ENCODE results near the gene MTTP.

Gene MTTP

GRCh38 chr4:99593781-99594641 lies 19.4 kb downstream of the MTTP start:
- no peak for DNase-seq

DNA sequence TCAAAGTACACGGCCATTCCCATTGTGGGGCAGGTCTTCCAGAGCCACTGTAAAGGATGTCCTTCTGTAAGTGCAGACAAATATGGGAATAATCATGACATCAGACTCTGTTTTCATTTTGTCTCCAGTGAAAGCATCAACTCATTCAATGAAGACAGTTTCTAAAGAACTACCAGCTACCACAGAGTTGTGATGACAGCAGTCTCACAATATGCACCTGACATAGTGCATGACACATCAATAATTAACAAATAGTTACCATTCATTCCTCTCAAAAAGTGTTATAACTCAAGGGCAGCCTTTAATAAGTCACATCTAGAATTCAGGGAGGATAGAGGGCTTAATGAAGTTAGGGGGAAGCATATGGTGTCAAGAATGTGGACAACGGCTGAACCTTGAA lies 20.2 kb downstream of the MTTP start:
- no peak for DNase-seq

DNA sequence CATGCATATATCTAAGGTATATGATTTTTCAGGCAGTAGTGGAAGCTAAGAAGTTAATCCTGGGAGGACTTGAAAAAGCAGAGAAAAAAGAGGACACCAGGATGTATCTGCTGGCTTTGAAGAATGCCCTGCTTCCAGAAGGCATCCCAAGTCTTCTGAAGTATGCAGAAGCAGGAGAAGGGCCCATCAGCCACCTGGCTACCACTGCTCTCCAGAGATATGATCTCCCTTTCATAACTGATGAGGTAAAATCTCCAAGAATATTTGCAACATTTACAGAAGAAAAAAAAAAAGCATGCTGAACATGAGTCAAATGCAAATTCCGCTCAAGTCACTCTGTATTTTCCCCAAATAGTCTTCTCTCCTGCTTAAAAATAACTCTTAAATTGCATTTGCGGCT lies 32.1 kb downstream of the MTTP start:
- DNase-seq: no peak

DNA sequence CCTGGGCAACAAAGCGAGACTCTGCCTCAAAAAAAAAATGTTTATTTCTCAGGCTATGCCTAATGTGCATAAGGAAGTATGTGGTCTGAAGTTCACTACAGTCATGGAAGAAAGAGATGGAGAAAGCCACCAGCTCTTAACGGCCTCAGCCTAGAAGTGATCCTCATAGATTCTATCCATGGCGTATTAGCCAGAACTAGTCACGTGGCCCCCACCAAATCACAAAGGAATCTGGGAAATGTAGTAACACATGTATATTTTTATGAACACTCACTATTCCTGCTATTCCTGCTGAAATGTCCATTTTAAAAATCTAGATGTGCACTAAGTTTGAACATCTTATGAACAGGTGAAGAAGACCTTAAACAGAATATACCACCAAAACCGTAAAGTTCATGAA lies 33.8 kb downstream of the MTTP start:
- DNase-seq: no peak

DNA sequence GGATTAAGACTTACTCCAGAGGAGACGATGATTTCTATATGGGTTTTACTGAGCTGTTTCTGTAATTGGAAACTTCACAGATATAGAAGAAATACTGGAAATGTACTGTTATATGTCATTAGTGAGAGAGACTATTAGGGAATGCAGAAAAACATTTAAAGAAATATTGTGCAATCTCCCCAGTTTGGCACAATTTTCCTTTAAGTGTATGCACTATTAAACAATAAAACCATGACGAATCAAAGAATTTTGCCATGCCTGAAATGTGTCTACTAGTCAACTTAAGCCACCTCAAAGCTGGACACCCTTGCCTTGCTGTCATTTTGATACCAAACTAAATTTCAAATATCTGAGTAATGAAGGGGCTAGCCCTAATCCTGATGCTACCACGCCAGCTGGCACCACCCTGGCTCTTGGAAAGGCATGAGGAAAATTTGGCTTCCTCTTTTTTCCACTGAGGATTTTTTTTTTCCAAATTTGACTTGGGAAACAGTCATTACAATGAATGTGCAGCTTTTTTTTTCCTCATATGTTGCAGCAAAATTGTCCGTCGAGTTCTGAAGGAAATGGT lies 36.1 kb downstream of the MTTP start:
- DNase-seq: no peak

GRCh38 chr4:99612281-99612680 lies 37.7 kb downstream of the MTTP start:
- no peak for DNase-seq

DNA sequence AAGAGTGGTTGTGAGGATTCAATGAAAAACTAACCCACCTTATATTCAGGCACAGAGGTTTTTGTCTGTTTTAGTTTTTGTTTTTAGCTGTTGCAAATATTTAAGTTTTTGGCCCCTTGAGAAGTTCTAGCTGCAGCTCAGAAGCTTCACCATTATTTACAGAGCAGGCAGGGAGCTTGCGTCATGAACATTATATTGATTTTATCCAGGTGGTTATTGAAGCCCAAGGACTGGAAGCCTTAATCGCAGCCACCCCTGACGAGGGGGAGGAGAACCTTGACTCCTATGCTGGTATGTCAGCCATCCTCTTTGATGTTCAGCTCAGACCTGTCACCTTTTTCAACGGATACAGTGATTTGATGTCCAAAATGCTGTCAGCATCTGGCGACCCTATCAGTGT lies 38.1 kb downstream of the MTTP start:
- DNase-seq: no peak

DNA sequence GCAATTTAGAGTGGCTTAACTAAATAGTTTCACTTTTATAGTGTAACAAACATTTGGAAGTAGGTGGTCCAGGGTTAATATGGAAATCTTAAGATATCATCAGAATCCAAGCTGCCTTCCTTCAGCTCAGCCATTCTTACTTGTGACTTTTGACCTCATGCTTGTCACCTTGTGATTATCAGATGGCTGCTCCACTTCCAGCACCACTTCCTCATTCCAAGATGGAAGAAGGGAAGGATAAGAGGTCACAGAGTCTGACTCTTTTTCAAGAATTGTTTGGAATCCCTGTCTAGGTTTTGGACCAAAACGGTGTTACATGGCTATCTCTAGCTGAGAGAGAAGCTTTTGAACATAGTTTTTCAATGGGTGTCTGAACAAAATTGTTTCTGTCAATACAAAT lies 39.9 kb downstream of the MTTP start:
- no peak for DNase-seq

GRCh38 chr4:99615170-99615820 lies 40.7 kb downstream of the MTTP start:
- no peak for DNase-seq

DNA sequence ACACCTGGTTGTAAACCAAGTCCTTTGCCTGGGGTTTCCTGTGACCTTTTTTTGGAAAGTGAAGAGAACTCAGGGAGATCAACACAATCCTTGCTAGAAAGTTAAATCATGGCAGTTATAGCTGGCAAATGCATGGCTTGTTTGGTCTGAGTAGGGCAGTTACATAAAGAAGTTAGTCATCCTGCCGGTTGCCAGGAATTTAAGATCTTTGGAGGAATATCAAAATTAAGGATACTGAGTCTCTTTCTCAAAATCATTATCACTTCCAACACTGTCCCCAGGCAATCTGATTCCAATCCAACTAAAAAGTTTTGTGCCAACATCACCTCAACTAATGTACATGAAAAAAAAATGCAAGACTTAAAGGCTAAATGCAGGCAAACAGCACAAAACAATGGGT lies 42.8 kb downstream of the MTTP start:
- DNase-seq: no peak

- no peak for DNase-seq
Measured at GRCh38 chr4:99622341-99622740, 47.7 kb downstream of the MTTP start.

- no peak for DNase-seq
Measured at GRCh38 chr4:99624141-99624719, 49.6 kb downstream of the MTTP start.

DNA sequence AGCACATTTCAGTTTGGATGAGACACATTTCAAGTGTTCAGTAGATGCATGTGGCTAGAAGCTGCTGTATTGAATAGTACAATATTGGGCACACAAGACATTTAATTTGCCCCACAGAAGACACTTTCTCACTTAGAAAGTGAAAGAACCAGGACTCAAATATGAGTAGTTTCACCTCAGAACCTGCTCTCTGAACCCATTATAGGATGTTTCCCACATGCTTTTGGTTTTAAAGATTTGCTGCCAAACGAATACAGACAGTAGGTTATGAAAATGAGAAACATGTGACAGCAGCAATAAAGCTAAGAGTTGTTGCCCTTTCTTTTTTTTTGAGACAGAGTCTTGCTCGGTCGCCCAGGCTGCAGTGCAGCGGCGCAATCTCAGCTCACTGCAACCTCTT lies 50.7 kb downstream of the MTTP start:
- no peak for DNase-seq

DNA sequence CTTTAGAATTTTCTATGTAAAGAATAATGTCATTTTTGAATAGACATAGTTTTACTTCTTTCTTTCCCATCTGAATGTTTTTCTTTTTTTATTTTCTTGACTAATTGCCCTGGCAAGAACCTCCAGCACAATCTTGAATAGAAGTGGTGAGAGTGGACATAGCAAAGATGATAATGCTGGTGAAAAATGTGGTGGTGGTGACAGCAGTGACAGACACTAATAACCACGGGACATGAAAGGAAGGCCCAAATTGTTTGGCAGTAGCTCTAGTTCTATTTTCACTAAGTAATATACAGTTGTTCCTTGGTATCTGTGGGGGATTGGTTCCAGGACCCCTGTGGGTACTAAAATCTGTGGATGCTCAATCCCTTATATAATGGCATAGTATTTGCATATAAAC lies 53.4 kb downstream of the MTTP start:
- no peak for DNase-seq

GRCh38 chr4:99629962-99630554 lies 55.4 kb downstream of the MTTP start:
- DNase-seq: no peak

DNA sequence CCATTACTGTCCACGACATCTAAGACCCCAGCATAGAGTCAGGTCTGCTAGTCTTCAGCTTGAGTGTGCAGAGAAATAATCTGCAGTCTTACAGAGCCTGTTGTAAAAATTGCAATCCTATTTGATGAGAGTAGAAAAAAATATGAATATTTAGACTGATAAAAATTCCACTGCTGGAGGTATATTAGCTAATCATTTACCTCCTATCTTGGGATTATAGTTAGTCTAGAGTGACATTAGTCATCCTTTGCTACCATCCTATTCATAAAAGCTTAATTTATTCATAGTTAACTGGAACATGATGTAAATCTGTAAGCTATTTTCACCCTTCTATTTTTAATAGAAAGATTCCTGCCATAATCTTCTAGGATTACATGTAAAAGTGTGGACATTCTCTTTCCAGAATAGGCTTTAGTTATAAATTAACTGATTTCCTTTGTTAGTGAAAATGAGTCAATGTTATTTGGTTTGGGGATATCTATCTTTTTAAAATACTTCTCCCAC lies 56.3 kb downstream of the MTTP start:
- DNase-seq: no peak

DNA sequence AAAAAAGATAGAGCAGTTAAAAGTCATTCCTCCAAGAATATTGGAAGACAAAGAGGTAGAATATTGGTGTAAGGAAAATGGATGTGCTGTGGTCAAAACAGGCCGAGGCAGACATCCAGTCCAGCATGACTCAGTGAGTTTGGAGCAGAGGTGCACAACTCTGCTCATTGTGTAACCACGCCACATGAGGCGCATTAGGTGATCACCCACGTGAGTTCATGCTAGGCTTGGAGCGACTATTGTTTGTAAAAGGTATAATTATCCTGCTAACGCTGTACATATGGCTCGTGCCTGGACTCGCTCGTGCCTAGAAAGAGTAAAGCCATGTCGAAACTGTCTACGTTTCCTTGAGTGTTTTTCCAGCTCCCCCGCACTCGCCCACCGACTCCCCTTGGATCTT lies 59.1 kb downstream of the MTTP start:
- DNase-seq: no peak

GRCh38 chr4:99634742-99635360 lies 60.2 kb downstream of the MTTP start:
- DNase-seq: no peak

DNA sequence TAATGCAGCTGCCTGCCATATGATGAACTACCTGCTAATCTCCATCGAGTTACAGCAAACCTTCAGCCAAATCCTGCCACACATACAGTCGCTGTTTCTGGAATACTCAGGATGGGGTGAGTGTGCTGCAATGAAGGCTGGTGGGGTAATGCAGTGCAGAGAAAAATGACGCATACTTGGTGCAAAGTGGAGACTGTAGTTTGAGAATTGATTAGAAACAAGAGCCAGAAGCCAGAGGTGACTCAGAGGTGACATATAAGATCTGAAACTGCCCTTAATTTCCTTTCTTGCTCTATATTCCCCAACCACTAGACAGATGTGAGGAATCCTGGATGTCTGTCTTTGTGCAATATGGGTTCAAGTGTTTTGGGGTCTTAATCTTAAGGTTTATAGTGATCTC lies 61.0 kb downstream of the MTTP start:
- DNase-seq: no peak

GRCh38 chr4:99636422-99636821 lies 61.8 kb downstream of the MTTP start:
- no peak for DNase-seq

- no peak for DNase-seq
Measured at GRCh38 chr4:99637174-99637573, 62.5 kb downstream of the MTTP start.

DNA sequence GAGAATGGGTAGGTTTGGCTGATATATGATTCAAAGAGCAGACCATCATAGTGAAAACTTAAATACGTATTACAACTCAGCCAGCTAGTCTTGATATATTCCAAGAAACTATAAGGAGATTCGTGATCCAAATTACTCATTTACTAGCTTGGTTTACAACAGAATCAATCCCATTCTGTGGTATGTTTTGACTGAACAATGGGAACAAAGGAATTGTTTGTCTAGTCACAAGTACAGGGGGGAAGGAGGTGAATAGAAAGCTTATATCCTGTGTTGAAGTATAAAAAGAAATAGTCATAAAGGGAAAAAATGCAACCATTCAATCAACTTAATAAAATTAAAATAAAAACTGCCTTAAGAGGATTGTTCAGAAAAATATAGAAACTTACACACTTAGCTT lies 66.1 kb downstream of the MTTP start:
- no peak for DNase-seq
